K562 (cell line): ENCODE results near the gene TBC1D32. TPM values are rescaled to one million over a fixed set of nuclear protein-coding genes. Genes with fewer than 3 reads are reported as not detected.

Experiments
- ATAC-seq: fragments of 200-7000 bp; cut with Tn5 transposase; 3 replicates; pipeline ENCODE4 v1.9.1; 2020; ENCODE audit warnings: moderate library complexity
- BruUV-seq: library from RNA; stranded (reverse); fragments of 400-500 nt; replicated peaks from 2 replicates; lab custom pipeline; 2021; lab: Mats Ljungman, UMichigan
- CTCF ChIA-PET: fragments of 300-600 bp; formaldehyde crosslinking; extraction: SDS; loops from one replicate; lab custom pipeline; 2021; ENCODE audit warnings: low intra/inter-chr PET ratio; lab: Yijun Ruan, JAX
- POLR2A ChIA-PET: fragments of 300-600, 350-650 bp; sonication (Branson Sonifier 250); formaldehyde crosslinking; extraction: SDS; loops from one replicate; lab custom pipeline; 2021; ENCODE audit warnings: antibody characterized with exemption, inconsistent platforms; lab: Yijun Ruan, JAX
- DNase-seq, 4 experiments: peaks; one replicate each; pipeline versions ENCODE4 v3.0.0 to v3.0.0-alpha.2; 2011 to 2018; ENCODE audit warnings: low spot score in 3 of 4, mixed read lengths in 3 of 4; ENCODE audit errors: extremely low read depth in 1 of 4
- FAIRE-seq: peaks from 2 replicates; lab custom pipeline; 2011; peaks lifted over from hg19 to GRCh38; lab: Jason Lieb, UNC
- H2AFZ ChIP-seq: 2 replicates; pipeline ENCODE4 v1.6.0; 2011; ENCODE audit warnings: low read depth, low read length, control low read depth, inconsistent platforms
- H3K27ac ChIP-seq: fragments of 200-600 bp; 3 replicates; pipeline ENCODE4 v1.8.0; 2011; ENCODE audit warnings: low read depth, mild to moderate bottlenecking, control low read depth, inconsistent platforms, low read length, moderate library complexity, mixed read lengths; ENCODE audit errors: extremely low read depth
- H3K27me3 ChIP-seq, 2 experiments: fragments of 300-600 bp in 1 of 2; 2 replicates in 1 of 2; 3 replicates in 1 of 2; pipeline versions ENCODE4 v1.6.0 to v1.8.0; 2011; ENCODE audit warnings: inconsistent platforms in 2 of 2, low read length in 2 of 2, mild to moderate bottlenecking in 1 of 2, mixed read lengths in 1 of 2, moderate library complexity in 1 of 2; ENCODE audit not compliant: control insufficient read depth in 2 of 2, insufficient read depth in 2 of 2
- H3K36me3 ChIP-seq: fragments of 300-600 bp; 3 replicates; pipeline ENCODE4 v1.8.0; 2011; ENCODE audit warnings: mild to moderate bottlenecking, low read length, inconsistent platforms; ENCODE audit not compliant: control insufficient read depth, insufficient read depth
- H3K4me1 ChIP-seq, 2 experiments: fragments of 200-600 bp in 1 of 2; replicated peaks in 1 of 2; 2 replicates in 1 of 2; 3 replicates in 1 of 2; pipeline versions ENCODE4 v1.5.1 to v1.8.0; 2011; ENCODE audit warnings: inconsistent platforms in 2 of 2, low read length in 2 of 2, mild to moderate bottlenecking in 1 of 2, mixed read lengths in 1 of 2, moderate library complexity in 1 of 2; ENCODE audit not compliant: control insufficient read depth in 2 of 2, insufficient read depth in 2 of 2
- H3K4me2 ChIP-seq: 2 replicates; pipeline ENCODE4 v1.6.1; 2011; ENCODE audit warnings: low read length, control low read depth, inconsistent platforms, mixed read lengths; ENCODE audit not compliant: insufficient read depth
- H3K4me3 ChIP-seq: fragments of 200-600 bp; sonication (generic), shearing (Covaris generic); 2 replicates; pipeline ENCODE4 v1.5.1; 2016; ENCODE audit warnings: control low read depth, inconsistent platforms
- H3K79me2 ChIP-seq: fragments of 200-600 bp; 3 replicates; pipeline ENCODE4 v1.8.0; 2011; ENCODE audit warnings: low read length, inconsistent platforms; ENCODE audit not compliant: control insufficient read depth, insufficient read depth
- H3K9ac ChIP-seq, 2 experiments: 2 replicates each; pipeline versions ENCODE4 v1.6.0 to v1.6.1; 2011; ENCODE audit warnings: low read depth in 2 of 2, low read length in 2 of 2, control low read depth in 1 of 2, inconsistent platforms in 1 of 2, mild to moderate bottlenecking in 1 of 2, mixed read lengths in 1 of 2; ENCODE audit not compliant: insufficient read depth in 1 of 2
- H3K9me1 ChIP-seq: one replicate; pipeline ENCODE4 v1.6.0; 2011; ENCODE audit warnings: inconsistent platforms, mild to moderate bottlenecking, low read length, moderate library complexity; ENCODE audit not compliant: control insufficient read depth, insufficient read depth
- H3K9me3 ChIP-seq: replicated peaks from 2 replicates; pipeline ENCODE4 v1.5.1; 2011; ENCODE audit warnings: low read depth, low read length, inconsistent platforms; ENCODE audit not compliant: control insufficient read depth, insufficient read depth
- H4K20me1 ChIP-seq: replicated peaks from 2 replicates; pipeline ENCODE4 v1.6.1; 2011; ENCODE audit warnings: low read length, inconsistent platforms, mixed read lengths; ENCODE audit not compliant: control insufficient read depth, insufficient read depth
- ATF1 ChIP-seq, 2 experiments: fragments of 450-650 bp in 1 of 2; IDR thresholded peaks; 2 replicates each; pipeline ENCODE4 v1.6.1; 2016; ENCODE audit warnings: missing compliant biosample characterization in 1 of 2, missing genetic modification characterization in 1 of 2
- ETS2 ChIP-seq: IDR thresholded peaks from 2 replicates; pipeline ENCODE4 v1.6.1; 2016; ENCODE audit warnings: borderline replicate concordance, missing genetic modification characterization, mild to moderate bottlenecking, moderate library complexity, missing compliant biosample characterization; ENCODE audit not compliant: poor library complexity, severe bottlenecking
- HDAC8 ChIP-seq: fragments of 450-650 bp; IDR thresholded peaks from 2 replicates; pipeline ENCODE4 v1.6.1; 2016; ENCODE audit warnings: mild to moderate bottlenecking, missing genetic modification characterization, moderate library complexity, missing compliant biosample characterization
- LCOR ChIP-seq: sonication (generic); formaldehyde crosslinking; IDR thresholded peaks from 2 replicates; pipeline ENCODE4 v1.8.0; 2022; ENCODE audit warnings: mild to moderate bottlenecking, missing genetic modification reagents
- MNT ChIP-seq, 2 experiments: fragments of 450-650 bp; conservative IDR thresholded peaks; 2 replicates each; pipeline ENCODE4 v1.6.1; 2017; ENCODE audit warnings: mild to moderate bottlenecking in 2 of 2, moderate library complexity in 2 of 2
- NCOA6 ChIP-seq: fragments of 450-650 bp; IDR thresholded peaks from 2 replicates; pipeline ENCODE4 v1.6.1; 2017; ENCODE audit warnings: mild to moderate bottlenecking
- NFATC3 ChIP-seq: fragments of 450-650 bp; IDR thresholded peaks from 2 replicates; pipeline ENCODE4 v1.6.1; 2017; ENCODE audit warnings: mild to moderate bottlenecking
- NFE2L1 ChIP-seq: fragments of 450-650 bp; IDR thresholded peaks from 2 replicates; pipeline ENCODE4 v1.6.1; 2016; ENCODE audit warnings: missing genetic modification characterization, low read depth, mild to moderate bottlenecking, missing compliant biosample characterization, moderate library complexity, borderline replicate concordance
- TARDBP ChIP-seq: fragments of 450-650 bp; IDR thresholded peaks from 2 replicates; pipeline ENCODE4 v1.6.1; 2016
- TEAD2 ChIP-seq: fragments of 450-650 bp; IDR thresholded peaks from 2 replicates; pipeline ENCODE4 v1.6.1; 2016; ENCODE audit warnings: missing genetic modification characterization, control low read depth, missing compliant biosample characterization
- ZNF79 ChIP-seq: fragments of 250-450 bp; sonication (Bioruptor Pico); IDR thresholded peaks from 2 replicates; pipeline ENCODE4 v1.4.0; 2020; ENCODE audit warnings: low read depth, mild to moderate bottlenecking, moderate library complexity
- in situ Hi-C: fragments of 300-500 bp; cut with MboI; formaldehyde crosslinking; loops from 4 replicates; pipeline ENCODE4 v1.15.0; 2018; ENCODE audit warnings: inconsistent platforms, mixed read lengths
- intact Hi-C: fragments of 100-400 bp; cut with micrococcal nuclease; formaldehyde crosslinking; loops from 2 replicates; pipeline ENCODE4 v1.14.2; 2022
- polyA plus RNA-seq, 8 experiments: library from polyadenylated mRNA; depleted of rRNA in 4 of 8; stranded (reverse) in 5 of 8; unstranded in 3 of 8; fragments of >200 nt; fragmentation: Nextera tagmentation in 2 of 8; fragmentation: Illumina TruSeq in 1 of 8; extraction: Ambion mirVana in 2 of 8; extraction: Trizol in 1 of 8; gene quantifications; 2 replicates each; pipeline versions ENCODE4 v1.2.1 to v1.2.3, GENCODE V29; 2011 to 2014; ENCODE audit warnings: inconsistent platforms in 1 of 8, missing spikeins in 1 of 8
- total RNA-seq, 7 experiments: library from RNA; depleted of rRNA in 6 of 7; stranded (reverse); fragments of >200 nt in 6 of 7; fragmentation: Illumina TruSeq in 2 of 7; extraction: Trizol in 2 of 7; gene quantifications; 2 replicates each; pipeline versions ENCODE4 v1.2.1 to v1.2.3, GENCODE V29; 2011 to 2021; ENCODE audit warnings: low replicate concordance in 1 of 7
- TF ChIP-seq, protein P1 (sequence below), 2 experiments: fragments of 450-650 bp; IDR thresholded peaks; 2 replicates each; pipeline ENCODE4 v1.6.1; 2016

Gene TBC1D32
- total and polyA plus RNA-seq, 9 of the 15 experiments (the other 6 are each of a cell fraction or from before 2014, with no cell fraction given): 2.5 to 9.6 (median 3.9) TPM

GRCh38 chr6:121135425-121135824, 198.9 kb downstream of the TBC1D32 start:
- H3K9ac ChIP-seq: no peak overlapping the region
- CTCF ChIA-PET: no interaction called here
- no TSS peak for BruUV-seq

More at GRCh38 chr6:121135425-121135824, 198.9 kb downstream of the TBC1D32 start:
- Histone ChIP-seq H3K4me2 (no peak overlapping the region), H3K4me1 (no peaks in the 10 kb centered on the region), H3K27ac (no peak overlapping the region), H3K36me3 (no peaks in the 10 kb centered on the region), H3K27me3 (no peaks in the 10 kb centered on the region), H3K9me3 (no peaks in the 10 kb centered on the region), H3K79me2 (no peaks in the 10 kb centered on the region), H3K9me1 (no peaks in the 10 kb centered on the region), H2AFZ (no peak overlapping the region), H3K4me3 (no peak overlapping the region), H4K20me1 (no peaks in the 10 kb centered on the region)
- ATAC-seq (no peak), FAIRE-seq (no peak), DNase-seq (no peak)
- no peak for TF ChIP-seq ATF1 (CRISPR knock-in tag; IDR thresholded peaks at IDR 0.05)
- TF ChIP-seq ATF1 (tag; IDR thresholded peaks at IDR 0.05): no peak
- TF ChIP-seq ETS2 (tag): no peak
- TF ChIP-seq TARDBP: no peak
- no peak for TF ChIP-seq LCOR
- no peak for TF ChIP-seq HDAC8 (tag)
- TF ChIP-seq MNT (conservative IDR thresholded peaks at IDR 0.05): no peak
- TF ChIP-seq, protein P1, sequence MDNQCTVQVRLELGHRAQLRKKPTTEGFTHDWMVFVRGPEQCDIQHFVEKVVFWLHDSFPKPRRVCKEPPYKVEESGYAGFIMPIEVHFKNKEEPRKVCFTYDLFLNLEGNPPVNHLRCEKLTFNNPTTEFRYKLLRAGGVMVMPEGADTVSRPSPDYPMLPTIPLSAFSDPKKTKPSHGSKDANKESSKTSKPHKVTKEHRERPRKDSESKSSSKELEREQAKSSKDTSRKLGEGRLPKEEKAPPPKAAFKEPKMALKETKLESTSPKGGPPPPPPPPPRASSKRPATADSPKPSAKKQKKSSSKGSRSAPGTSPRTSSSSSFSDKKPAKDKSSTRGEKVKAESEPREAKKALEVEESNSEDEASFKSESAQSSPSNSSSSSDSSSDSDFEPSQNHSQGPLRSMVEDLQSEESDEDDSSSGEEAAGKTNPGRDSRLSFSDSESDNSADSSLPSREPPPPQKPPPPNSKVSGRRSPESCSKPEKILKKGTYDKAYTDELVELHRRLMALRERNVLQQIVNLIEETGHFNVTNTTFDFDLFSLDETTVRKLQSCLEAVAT (IDR thresholded peaks at IDR 0.05): no peak
- no peak for TF ChIP-seq NCOA6
- no peak for TF ChIP-seq NFATC3
- no peak for TF ChIP-seq NFE2L1 (tag)
- no peak for TF ChIP-seq ZNF79
- no peak for TF ChIP-seq TEAD2 (tag)
- in situ Hi-C loops (no loop called here), intact Hi-C loops (no loop called here)
- POLR2A ChIA-PET: no interaction called here
